H9 (cell line): Measurements from ENCODE around the gene FGF4. TPM values are rescaled to one million over a fixed set of nuclear protein-coding genes. Genes with fewer than 3 reads are reported as not detected.

Experiments used
- DNase-seq: peaks from one replicate; pipeline ENCODE4 v3.0.0-alpha.2; 2017
- H2AFZ ChIP-seq: one replicate; pipeline ENCODE4 v1.6.1; 2013; ENCODE audit warnings: mild to moderate bottlenecking, low read length, control low read depth, moderate library complexity
- H2AK5ac ChIP-seq: 2 replicates; pipeline ENCODE4 v1.6.1; 2013; ENCODE audit warnings: low read length, control low read depth, mixed read lengths; ENCODE audit not compliant: insufficient read length
- H2BK120ac ChIP-seq: one replicate; pipeline ENCODE4 v1.6.1; 2013; ENCODE audit warnings: low read depth, mild to moderate bottlenecking, low read length, control low read depth, inconsistent platforms; ENCODE audit not compliant: poor library complexity, severe bottlenecking
- H2BK12ac ChIP-seq: 2 replicates; pipeline ENCODE4 v1.6.1; 2013; ENCODE audit warnings: low read length, control low read depth, mixed read lengths, low read depth; ENCODE audit not compliant: insufficient read length
- H2BK15ac ChIP-seq: 2 replicates; pipeline ENCODE4 v1.6.1; 2013; ENCODE audit warnings: low read depth, low read length, control low read depth
- H2BK20ac ChIP-seq: one replicate; pipeline ENCODE4 v1.6.1; 2013; ENCODE audit warnings: low read depth, mild to moderate bottlenecking, low read length, control low read depth, inconsistent platforms; ENCODE audit not compliant: poor library complexity, severe bottlenecking
- H2BK5ac ChIP-seq: 2 replicates; pipeline ENCODE4 v1.6.1; 2013; ENCODE audit warnings: low read length, control low read depth, mixed read lengths; ENCODE audit not compliant: insufficient read length
- H3K14ac ChIP-seq: 2 replicates; pipeline ENCODE4 v1.6.1; 2013; ENCODE audit warnings: low read length, control low read depth; ENCODE audit not compliant: insufficient read depth
- H3K18ac ChIP-seq: 2 replicates; pipeline ENCODE4 v1.6.1; 2013; ENCODE audit warnings: low read depth, mild to moderate bottlenecking, mixed read lengths, low read length, control low read depth; ENCODE audit not compliant: insufficient read length
- H3K23ac ChIP-seq: 2 replicates; pipeline ENCODE4 v1.6.1; 2013; ENCODE audit warnings: low read length, control low read depth, mixed read lengths, low read depth; ENCODE audit not compliant: insufficient read length
- H3K23me2 ChIP-seq: 2 replicates; pipeline ENCODE4 v1.6.1; 2013; ENCODE audit warnings: low read depth, mild to moderate bottlenecking, mixed read lengths, low read length, control low read depth; ENCODE audit not compliant: insufficient read length, poor library complexity, severe bottlenecking
- H3K27ac ChIP-seq: 2 replicates; pipeline ENCODE4 v1.5.1; 2013; ENCODE audit warnings: low read length, control low read depth, mixed read lengths, low read depth; ENCODE audit not compliant: insufficient read length
- H3K27me3 ChIP-seq: 2 replicates; pipeline ENCODE4 v1.6.1; 2013; ENCODE audit warnings: low read length, control low read depth, inconsistent platforms; ENCODE audit not compliant: insufficient read depth
- H3K4ac ChIP-seq: 2 replicates; pipeline ENCODE4 v1.6.1; 2013; ENCODE audit warnings: low read depth, mild to moderate bottlenecking, control low read depth, inconsistent platforms, low read length, moderate library complexity
- H3K4me1 ChIP-seq: 2 replicates; pipeline ENCODE4 v1.6.1; 2013; ENCODE audit warnings: low read length, control low read depth, inconsistent platforms; ENCODE audit not compliant: insufficient read depth
- H3K4me2 ChIP-seq: 2 replicates; pipeline ENCODE4 v1.6.1; 2013; ENCODE audit warnings: low read length, control low read depth, mixed read lengths; ENCODE audit not compliant: insufficient read length, insufficient read depth
- H3K56ac ChIP-seq: 2 replicates; pipeline ENCODE4 v1.6.1; 2013; ENCODE audit warnings: low read depth, mild to moderate bottlenecking, mixed read lengths, low read length, control low read depth; ENCODE audit not compliant: insufficient read length
- H3K79me1 ChIP-seq: 2 replicates; pipeline ENCODE4 v1.6.1; 2013; ENCODE audit warnings: low read depth, mild to moderate bottlenecking, moderate library complexity, low read length, control low read depth, inconsistent platforms; ENCODE audit not compliant: insufficient read depth, poor library complexity, severe bottlenecking
- H3K79me2 ChIP-seq: 2 replicates; pipeline ENCODE4 v1.6.1; 2013; ENCODE audit warnings: low read length, control low read depth, inconsistent platforms; ENCODE audit not compliant: insufficient read depth
- H3K9ac ChIP-seq: 2 replicates; pipeline ENCODE4 v1.6.1; 2013; ENCODE audit warnings: low read length, control low read depth, mixed read lengths; ENCODE audit not compliant: insufficient read length; ENCODE audit errors: extremely low read depth
- H3K9me3 ChIP-seq: one replicate; pipeline ENCODE4 v1.6.1; 2013; ENCODE audit warnings: low read depth, low read length, inconsistent platforms; ENCODE audit not compliant: control insufficient read depth
- H3T11ph ChIP-seq: one replicate; pipeline ENCODE4 v1.6.1; 2013; ENCODE audit warnings: mild to moderate bottlenecking, low read length, control low read depth, inconsistent platforms
- H4K20me1 ChIP-seq: one replicate; pipeline ENCODE4 v1.6.1; 2013; ENCODE audit not compliant: control insufficient read depth, insufficient read length, insufficient read depth
- H4K5ac ChIP-seq: 2 replicates; pipeline ENCODE4 v1.6.1; 2013; ENCODE audit warnings: low read depth, mild to moderate bottlenecking, mixed read lengths, low read length, control low read depth; ENCODE audit not compliant: insufficient read length
- H4K8ac ChIP-seq: replicated peaks from 2 replicates; pipeline ENCODE4 v1.6.1; 2013; ENCODE audit warnings: low read length, control low read depth, mixed read lengths, low read depth; ENCODE audit not compliant: insufficient read length
- H4K91ac ChIP-seq: 2 replicates; pipeline ENCODE4 v1.6.1; 2013; ENCODE audit warnings: low read depth, mild to moderate bottlenecking, moderate library complexity, mixed read lengths, low read length, control low read depth; ENCODE audit not compliant: insufficient read length
- H3K27ac Mint-ChIP-seq, 3 experiments: 2 replicates in 2 of 3; 3 replicates in 1 of 3; pipeline ENCODE4 v1.8.0; 2020 to 2021; ENCODE audit warnings: mixed read lengths in 3 of 3, mild to moderate bottlenecking in 1 of 3, moderate library complexity in 1 of 3
- H3K27me3 Mint-ChIP-seq: 2 replicates; pipeline ENCODE4 v1.8.0; 2021; ENCODE audit warnings: low read depth, mild to moderate bottlenecking, moderate library complexity, mixed read lengths
- H3K36me3 Mint-ChIP-seq, 3 experiments: 2 replicates in 2 of 3; 3 replicates in 1 of 3; pipeline ENCODE4 v1.8.0; 2020 to 2021; ENCODE audit warnings: low read depth in 3 of 3, mixed read lengths in 3 of 3; ENCODE audit not compliant: insufficient read depth in 1 of 3
- H3K4me1 Mint-ChIP-seq, 2 experiments: 2 replicates each; pipeline ENCODE4 v1.8.0; 2020; ENCODE audit warnings: mixed read lengths in 2 of 2
- H3K4me3 Mint-ChIP-seq, 2 experiments: 2 replicates in 1 of 2; 3 replicates in 1 of 2; pipeline ENCODE4 v1.8.0; 2020 to 2021; ENCODE audit warnings: mild to moderate bottlenecking in 2 of 2, mixed read lengths in 2 of 2, moderate library complexity in 1 of 2
- H3K9me3 Mint-ChIP-seq, 2 experiments: 2 replicates in 1 of 2; 3 replicates in 1 of 2; pipeline ENCODE4 v1.8.0; 2020; ENCODE audit warnings: mild to moderate bottlenecking in 2 of 2, mixed read lengths in 2 of 2, moderate library complexity in 1 of 2
- CTCF ChIP-seq: fragments of 200-600 bp; sonication (generic); conservative IDR thresholded peaks from 3 replicates; pipeline ENCODE4 v1.8.0; 2021; ENCODE audit warnings: antibody characterized with exemption, mild to moderate bottlenecking
- WGBS: extraction: QIAGEN DNeasy Blood & Tissue Kit; methylation state at CpG from one replicate; pipeline ENCODE4 v1.1.7; 2013; ENCODE audit warnings: missing lambda C conversion rate, low lambda C conversion rate, mixed read lengths; ENCODE audit not compliant: insufficient read length; ENCODE audit errors: extremely low coverage; 5-methylcytosine and 5-hydroxymethylcytosine counted together
- total RNA-seq: library from RNA; stranded (reverse); gene quantifications from 2 replicates; pipeline ENCODE4 v1.2.1, GENCODE V29; 2021

Gene FGF4
- total RNA-seq, 1 experiment from 2014 or later = 0.68 TPM

- H3K27ac ChIP-seq = no peak overlapping the region
- peaks cover 0 to 6% of the 10 kb centered on the region in 2 experiments; a peak in 2 of 5 replicates for H3K9me3 Mint-ChIP-seq
- no peaks in the 10 kb centered on the region for H3K79me1 ChIP-seq
- no peak overlapping the region for H2BK5ac ChIP-seq
- H4K91ac ChIP-seq = no peak overlapping the region
- H4K5ac ChIP-seq = no peak overlapping the region
- no peaks in the 10 kb centered on the region for H3K4me1 ChIP-seq
- no peak overlapping the region for H3K4ac ChIP-seq
- no peak overlapping the region for H2BK12ac ChIP-seq
- no peak overlapping the region for H2BK15ac ChIP-seq
- H3K4me3 Mint-ChIP-seq = no peak overlapping the region
- H3K4me1 Mint-ChIP-seq = peaks cover 4 to 10% of the 10 kb centered on the region in 2 experiments; a peak in 3 of 4 replicates
- H3K4me2 ChIP-seq = no peak overlapping the region
- H3K18ac ChIP-seq = no peak overlapping the region
- H2BK20ac ChIP-seq = no peak overlapping the region
- no peaks in the 10 kb centered on the region; a peak in 2 of 7 replicates for H3K36me3 Mint-ChIP-seq
- no peak overlapping the region for H3K23ac ChIP-seq
- no peak overlapping the region for H3T11ph ChIP-seq
- H3K14ac ChIP-seq = no peak overlapping the region
- H3K27ac Mint-ChIP-seq = no peak overlapping the region
- no peak for TF ChIP-seq CTCF
- H2AK5ac ChIP-seq = no peak overlapping the region
- peaks cover 9% of the 10 kb centered on the region for H3K23me2 ChIP-seq
- no peak for DNase-seq
- H4K20me1 ChIP-seq = peaks cover 2% of the 10 kb centered on the region
- no peak overlapping the region for H2AFZ ChIP-seq
- H3K27me3 Mint-ChIP-seq = peaks cover 81% of the 10 kb centered on the region
- peaks cover 42% of the 10 kb centered on the region for H3K27me3 ChIP-seq
- no peaks in the 10 kb centered on the region for H3K79me2 ChIP-seq
- no peaks in the 10 kb centered on the region for H3K9me3 ChIP-seq
- no peak overlapping the region for H4K8ac ChIP-seq
- no CpG with 5 or more reads among the region's 7 CpGs for WGBS
- no peak overlapping the region for H3K56ac ChIP-seq
- H3K9ac ChIP-seq = no peak overlapping the region
- no peak overlapping the region for H2BK120ac ChIP-seq
These were observed 39.3 kb upstream of the FGF4 start for GRCh38 chr11:69814411-69814810.
